HepG2 (cell line): ENCODE results near the gene ZBTB7B. TPM values are rescaled to one million over a fixed set of nuclear protein-coding genes. Genes with fewer than 3 reads are reported as not detected.

Experiments
- BHLHE40 ChIP-seq: IDR thresholded peaks from 2 replicates; pipeline ENCODE4 v1.6.1; 2011; ENCODE audit warnings: low read length, improper control_type of control experiment
- NFE2 ChIP-seq: sonication (generic); formaldehyde crosslinking; IDR thresholded peaks from 2 replicates; pipeline ENCODE4 v1.4.0; 2020; ENCODE audit warnings: missing genetic modification reagents
- PHF8 ChIP-seq: sonication (generic); formaldehyde crosslinking; IDR thresholded peaks from 2 replicates; pipeline ENCODE4 v1.5.0; 2020; ENCODE audit warnings: missing genetic modification reagents
- SMAD1 ChIP-seq: sonication (generic); formaldehyde crosslinking; IDR thresholded peaks from 2 replicates; pipeline ENCODE4 v1.4.0; 2020; ENCODE audit warnings: missing genetic modification reagents, low read depth, mild to moderate bottlenecking, borderline replicate concordance
- TBL1XR1 ChIP-seq: fragments of 150-350 bp; IDR thresholded peaks from 2 replicates; pipeline ENCODE4 v1.6.1; 2014; ENCODE audit warnings: borderline replicate concordance, low read length; ENCODE audit not compliant: partially characterized antibody
- ZBTB20 ChIP-seq: sonication (generic); formaldehyde crosslinking; IDR thresholded peaks from 2 replicates; pipeline ENCODE4 v1.8.1; 2023; ENCODE audit warnings: missing genetic modification reagents, low read depth, mild to moderate bottlenecking, borderline replicate concordance
- ZBTB3 ChIP-seq: sonication (generic); formaldehyde crosslinking; IDR thresholded peaks from 2 replicates; pipeline ENCODE4 v1.4.0; 2020; ENCODE audit warnings: low read depth, mild to moderate bottlenecking, moderate library complexity, missing genetic modification reagents, borderline replicate concordance
- ZNF33B ChIP-seq: sonication (generic); formaldehyde crosslinking; IDR thresholded peaks from 2 replicates; pipeline ENCODE4 v1.5.1; 2020; ENCODE audit warnings: mild to moderate bottlenecking, missing genetic modification reagents
- ZNF674 ChIP-seq: sonication (generic); formaldehyde crosslinking; IDR thresholded peaks from 2 replicates; pipeline ENCODE4 v1.5.0; 2020; ENCODE audit warnings: low read depth, mild to moderate bottlenecking, missing genetic modification reagents
- ZSCAN30 ChIP-seq: sonication (generic); formaldehyde crosslinking; IDR thresholded peaks from 2 replicates; pipeline ENCODE4 v1.5.0; 2020; ENCODE audit warnings: mild to moderate bottlenecking, missing genetic modification reagents
- polyA plus RNA-seq, 8 experiments: library from polyadenylated mRNA; depleted of rRNA in 3 of 8; stranded (reverse) in 7 of 8; unstranded in 1 of 8; fragments of >200 nt; fragmentation: Illumina TruSeq in 4 of 8; extraction: Trizol in 4 of 8; gene quantifications; 2 replicates each; pipeline versions ENCODE4 v1.2.1 to v1.2.3, GENCODE V29; 2011 to 2016; ENCODE audit warnings: low read depth in 4 of 8, missing spikeins in 1 of 8, mixed read lengths in 1 of 8; ENCODE audit not compliant: insufficient read depth in 1 of 8
- total RNA-seq, 5 experiments: library from RNA; depleted of rRNA; stranded (reverse); fragments of >200 nt; fragmentation: Illumina TruSeq; extraction: Trizol; gene quantifications; 2 replicates each; pipeline ENCODE4 v1.2.3, GENCODE V29; 2016; ENCODE audit warnings: low read depth in 1 of 5
- TF ChIP-seq, protein P1 (sequence below): IDR thresholded peaks from 2 replicates; pipeline ENCODE4 v1.6.1; 2012; ENCODE audit warnings: low read length, improper control_type of control experiment
- TF ChIP-seq, protein P2 (sequence below): sonication (generic); formaldehyde crosslinking; IDR thresholded peaks from 2 replicates; pipeline ENCODE4 v1.4.0; 2020; ENCODE audit warnings: missing genetic modification reagents, mild to moderate bottlenecking, borderline replicate concordance
- TF ChIP-seq, protein P3 (sequence below), 2 experiments: sonication (generic) in 1 of 2; formaldehyde crosslinking in 1 of 2; IDR thresholded peaks; 2 replicates each; pipeline versions ENCODE4 v1.4.0 to v1.6.1; 2018 to 2020; ENCODE audit warnings: missing genetic modification reagents in 2 of 2, borderline replicate concordance in 1 of 2, low read depth in 1 of 2, mild to moderate bottlenecking in 1 of 2, missing biosample characterization in 1 of 2
- TF ChIP-seq, protein P4 (sequence below): sonication (generic); formaldehyde crosslinking; IDR thresholded peaks from 2 replicates; pipeline ENCODE4 v1.5.0; 2020; ENCODE audit warnings: mild to moderate bottlenecking, low read depth, missing genetic modification reagents, borderline replicate concordance
- TF ChIP-seq, protein P5 (sequence below): sonication (generic); IDR thresholded peaks from 2 replicates; pipeline ENCODE4 v1.6.1; 2016; ENCODE audit warnings: low read depth, borderline replicate concordance

The ZBTB7B gene
- total and polyA plus RNA-seq, 2 of the 13 experiments (the other 11 are each of a cell fraction or from before 2014, with no cell fraction given), result 15.5 to 17.5 TPM

DNA sequence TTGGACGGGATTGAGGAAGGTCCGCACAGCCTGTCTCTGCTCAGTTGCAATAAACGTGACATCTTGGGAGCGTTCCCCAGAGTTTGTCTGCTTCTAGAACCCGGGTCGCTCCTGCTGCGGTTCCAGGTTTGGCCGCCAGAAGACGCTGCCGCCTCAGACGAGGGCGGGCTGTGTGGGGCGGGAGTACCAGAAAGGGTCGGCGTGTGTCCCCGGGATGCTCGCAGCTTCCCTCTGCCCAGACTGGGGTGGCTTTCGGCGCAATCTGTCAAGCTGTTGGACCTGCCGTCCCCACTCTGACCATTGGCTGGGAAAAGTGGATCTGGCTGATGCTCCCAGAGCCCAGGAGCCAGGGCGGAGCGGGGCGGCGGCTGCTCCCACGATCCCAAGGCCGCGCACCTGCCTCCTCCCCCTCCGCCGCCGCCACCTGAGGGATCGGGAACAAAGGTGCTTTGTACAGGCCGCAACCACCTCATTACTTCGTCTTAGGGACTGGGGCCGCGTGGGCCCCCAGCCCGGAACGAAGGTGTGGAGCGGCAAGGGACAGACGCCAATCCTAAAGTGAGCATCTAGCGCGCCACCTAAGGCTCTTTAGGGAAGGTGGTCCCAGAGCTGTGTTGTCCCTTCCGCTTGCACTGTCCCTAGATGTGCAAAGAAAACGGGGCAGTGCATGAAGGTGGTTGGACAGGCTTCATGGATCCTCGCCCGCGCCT, 60.3 kb downstream of the ZBTB7B start (continued):
- TF ChIP-seq, protein P1, sequence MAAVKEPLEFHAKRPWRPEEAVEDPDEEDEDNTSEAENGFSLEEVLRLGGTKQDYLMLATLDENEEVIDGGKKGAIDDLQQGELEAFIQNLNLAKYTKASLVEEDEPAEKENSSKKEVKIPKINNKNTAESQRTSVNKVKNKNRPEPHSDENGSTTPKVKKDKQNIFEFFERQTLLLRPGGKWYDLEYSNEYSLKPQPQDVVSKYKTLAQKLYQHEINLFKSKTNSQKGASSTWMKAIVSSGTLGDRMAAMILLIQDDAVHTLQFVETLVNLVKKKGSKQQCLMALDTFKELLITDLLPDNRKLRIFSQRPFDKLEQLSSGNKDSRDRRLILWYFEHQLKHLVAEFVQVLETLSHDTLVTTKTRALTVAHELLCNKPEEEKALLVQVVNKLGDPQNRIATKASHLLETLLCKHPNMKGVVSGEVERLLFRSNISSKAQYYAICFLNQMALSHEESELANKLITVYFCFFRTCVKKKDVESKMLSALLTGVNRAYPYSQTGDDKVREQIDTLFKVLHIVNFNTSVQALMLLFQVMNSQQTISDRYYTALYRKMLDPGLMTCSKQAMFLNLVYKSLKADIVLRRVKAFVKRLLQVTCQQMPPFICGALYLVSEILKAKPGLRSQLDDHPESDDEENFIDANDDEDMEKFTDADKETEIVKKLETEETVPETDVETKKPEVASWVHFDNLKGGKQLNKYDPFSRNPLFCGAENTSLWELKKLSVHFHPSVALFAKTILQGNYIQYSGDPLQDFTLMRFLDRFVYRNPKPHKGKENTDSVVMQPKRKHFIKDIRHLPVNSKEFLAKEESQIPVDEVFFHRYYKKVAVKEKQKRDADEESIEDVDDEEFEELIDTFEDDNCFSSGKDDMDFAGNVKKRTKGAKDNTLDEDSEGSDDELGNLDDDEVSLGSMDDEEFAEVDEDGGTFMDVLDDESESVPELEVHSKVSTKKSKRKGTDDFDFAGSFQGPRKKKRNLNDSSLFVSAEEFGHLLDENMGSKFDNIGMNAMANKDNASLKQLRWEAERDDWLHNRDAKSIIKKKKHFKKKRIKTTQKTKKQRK, result no peak
- TF ChIP-seq SMAD1 (CRISPR knock-in tag) (no peak), TBL1XR1 (no peak), ZNF33B (CRISPR knock-in tag) (no peak; the same call in 1 of the 2 replicates), ZBTB3 (CRISPR knock-in tag) (no peak), ZNF674 (CRISPR knock-in tag) (no peak), PHF8 (no peak), ZBTB20 (CRISPR knock-in tag) (no peak), BHLHE40 (no peak), ZSCAN30 (CRISPR knock-in tag) (no peak), NFE2 (CRISPR knock-in tag) (no peak)
- TF ChIP-seq, protein P2, sequence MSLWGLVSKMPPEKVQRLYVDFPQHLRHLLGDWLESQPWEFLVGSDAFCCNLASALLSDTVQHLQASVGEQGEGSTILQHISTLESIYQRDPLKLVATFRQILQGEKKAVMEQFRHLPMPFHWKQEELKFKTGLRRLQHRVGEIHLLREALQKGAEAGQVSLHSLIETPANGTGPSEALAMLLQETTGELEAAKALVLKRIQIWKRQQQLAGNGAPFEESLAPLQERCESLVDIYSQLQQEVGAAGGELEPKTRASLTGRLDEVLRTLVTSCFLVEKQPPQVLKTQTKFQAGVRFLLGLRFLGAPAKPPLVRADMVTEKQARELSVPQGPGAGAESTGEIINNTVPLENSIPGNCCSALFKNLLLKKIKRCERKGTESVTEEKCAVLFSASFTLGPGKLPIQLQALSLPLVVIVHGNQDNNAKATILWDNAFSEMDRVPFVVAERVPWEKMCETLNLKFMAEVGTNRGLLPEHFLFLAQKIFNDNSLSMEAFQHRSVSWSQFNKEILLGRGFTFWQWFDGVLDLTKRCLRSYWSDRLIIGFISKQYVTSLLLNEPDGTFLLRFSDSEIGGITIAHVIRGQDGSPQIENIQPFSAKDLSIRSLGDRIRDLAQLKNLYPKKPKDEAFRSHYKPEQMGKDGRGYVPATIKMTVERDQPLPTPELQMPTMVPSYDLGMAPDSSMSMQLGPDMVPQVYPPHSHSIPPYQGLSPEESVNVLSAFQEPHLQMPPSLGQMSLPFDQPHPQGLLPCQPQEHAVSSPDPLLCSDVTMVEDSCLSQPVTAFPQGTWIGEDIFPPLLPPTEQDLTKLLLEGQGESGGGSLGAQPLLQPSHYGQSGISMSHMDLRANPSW (CRISPR knock-in tag), result no peak
- TF ChIP-seq, protein P3, sequence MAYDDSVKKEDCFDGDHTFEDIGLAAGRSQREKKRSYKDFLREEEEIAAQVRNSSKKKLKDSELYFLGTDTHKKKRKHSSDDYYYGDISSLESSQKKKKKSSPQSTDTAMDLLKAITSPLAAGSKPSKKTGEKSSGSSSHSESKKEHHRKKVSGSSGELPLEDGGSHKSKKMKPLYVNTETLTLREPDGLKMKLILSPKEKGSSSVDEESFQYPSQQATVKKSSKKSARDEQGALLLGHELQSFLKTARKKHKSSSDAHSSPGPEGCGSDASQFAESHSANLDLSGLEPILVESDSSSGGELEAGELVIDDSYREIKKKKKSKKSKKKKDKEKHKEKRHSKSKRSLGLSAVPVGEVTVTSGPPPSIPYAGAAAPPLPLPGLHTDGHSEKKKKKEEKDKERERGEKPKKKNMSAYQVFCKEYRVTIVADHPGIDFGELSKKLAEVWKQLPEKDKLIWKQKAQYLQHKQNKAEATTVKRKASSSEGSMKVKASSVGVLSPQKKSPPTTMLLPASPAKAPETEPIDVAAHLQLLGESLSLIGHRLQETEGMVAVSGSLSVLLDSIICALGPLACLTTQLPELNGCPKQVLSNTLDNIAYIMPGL (CRISPR knock-in tag; IDR thresholded peaks at IDR 0.05; ENCODE audit: borderline replicate concordance in 1 of 2, low read depth in 1 of 2), result peak; percentile 33 to 46; a peak in 2 of 4 replicates
- TF ChIP-seq, protein P4, sequence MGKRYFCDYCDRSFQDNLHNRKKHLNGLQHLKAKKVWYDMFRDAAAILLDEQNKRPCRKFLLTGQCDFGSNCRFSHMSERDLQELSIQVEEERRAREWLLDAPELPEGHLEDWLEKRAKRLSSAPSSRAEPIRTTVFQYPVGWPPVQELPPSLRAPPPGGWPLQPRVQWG (CRISPR knock-in tag), result no peak
- TF ChIP-seq, protein P5, sequence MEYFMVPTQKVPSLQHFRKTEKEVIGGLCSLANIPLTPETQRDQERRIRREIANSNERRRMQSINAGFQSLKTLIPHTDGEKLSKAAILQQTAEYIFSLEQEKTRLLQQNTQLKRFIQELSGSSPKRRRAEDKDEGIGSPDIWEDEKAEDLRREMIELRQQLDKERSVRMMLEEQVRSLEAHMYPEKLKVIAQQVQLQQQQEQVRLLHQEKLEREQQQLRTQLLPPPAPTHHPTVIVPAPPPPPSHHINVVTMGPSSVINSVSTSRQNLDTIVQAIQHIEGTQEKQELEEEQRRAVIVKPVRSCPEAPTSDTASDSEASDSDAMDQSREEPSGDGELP, result no peak
